Measurements from ENCODE around the gene SOX10.

SOX10 gene

GRCh38 chr22:37999236-37999635 is 14.9 kb upstream of the SOX10 start:
- TF ChIP-seq CTCF (conservative IDR thresholded peaks at IDR 0.05; ENCODE audit: low read depth, low read length), result no peak
- DNase-seq (ENCODE audit: low read depth), result no peak
- H3K4me3 ChIP-seq (ENCODE audit: low read length), result no peak overlapping the region

GRCh38 chr22:37998543-37998942 is 14.2 kb upstream of the SOX10 start:
- peak; percentile 18 for DNase-seq (ENCODE audit: low read depth)
- no peak overlapping the region for H3K4me3 ChIP-seq (ENCODE audit: low read length)
- no peak for TF ChIP-seq CTCF (conservative IDR thresholded peaks at IDR 0.05; ENCODE audit: low read depth, low read length)

- no peak for TF ChIP-seq CTCF (conservative IDR thresholded peaks at IDR 0.05; ENCODE audit: low read depth, low read length)
- DNase-seq (ENCODE audit: low read depth), result no peak
- no peak overlapping the region for H3K4me3 ChIP-seq (ENCODE audit: low read length)
These were observed 12.3 kb upstream of the SOX10 start for GRCh38 chr22:37996515-37997246.

GRCh38 chr22:37996079-37996478 is 11.7 kb upstream of the SOX10 start:
- no peak for TF ChIP-seq CTCF (conservative IDR thresholded peaks at IDR 0.05; ENCODE audit: low read depth, low read length)
- H3K4me3 ChIP-seq (ENCODE audit: low read length), result no peak overlapping the region

GRCh38 chr22:37995460-37995859 is 11.1 kb upstream of the SOX10 start:
- no peak for TF ChIP-seq CTCF (conservative IDR thresholded peaks at IDR 0.05; ENCODE audit: low read depth, low read length)
- no peak for DNase-seq (ENCODE audit: low read depth)
- H3K4me3 ChIP-seq (ENCODE audit: low read length), result no peak overlapping the region

More at GRCh38 chr22:37996079-37996478, 11.7 kb upstream of the SOX10 start:
- DNase-seq (ENCODE audit: low read depth), result no peak

GRCh38 chr22:37994982-37995381 is 10.6 kb upstream of the SOX10 start:
- TF ChIP-seq CTCF (conservative IDR thresholded peaks at IDR 0.05; ENCODE audit: low read depth, low read length), result no peak
- no peak for DNase-seq (ENCODE audit: low read depth)
- no peak overlapping the region for H3K4me3 ChIP-seq (ENCODE audit: low read length)

GRCh38 chr22:37994049-37994448 is 9.7 kb upstream of the SOX10 start:
- DNase-seq (ENCODE audit: low read depth), result no peak
- TF ChIP-seq CTCF (conservative IDR thresholded peaks at IDR 0.05; ENCODE audit: low read depth, low read length), result no peak
- no peak overlapping the region for H3K4me3 ChIP-seq (ENCODE audit: low read length)

Measured in retinal pigment epithelial cell (primary cell).